Activated CD8-positive, alpha-beta memory T cell treated with anti-CD3 and anti-CD28 coated beads, Interleukin-2, amount 50 U/mL, for 48 hours (primary cell): ENCODE measurements around the gene CD53.
"Not testable (repeated sequence)": the region's sequence is repeated elsewhere in the genome, so short reads cannot be mapped to it uniquely, and the experiment has no call there.

ENCODE experiments used
- DNase-seq: peaks from one replicate; pipeline ENCODE4 v3.0.0-alpha.2; 2020

Gene CD53

GRCh38 chr1:110918016-110918415 is 45.1 kb downstream of the CD53 start:
- DNase-seq, result no peak

DNA sequence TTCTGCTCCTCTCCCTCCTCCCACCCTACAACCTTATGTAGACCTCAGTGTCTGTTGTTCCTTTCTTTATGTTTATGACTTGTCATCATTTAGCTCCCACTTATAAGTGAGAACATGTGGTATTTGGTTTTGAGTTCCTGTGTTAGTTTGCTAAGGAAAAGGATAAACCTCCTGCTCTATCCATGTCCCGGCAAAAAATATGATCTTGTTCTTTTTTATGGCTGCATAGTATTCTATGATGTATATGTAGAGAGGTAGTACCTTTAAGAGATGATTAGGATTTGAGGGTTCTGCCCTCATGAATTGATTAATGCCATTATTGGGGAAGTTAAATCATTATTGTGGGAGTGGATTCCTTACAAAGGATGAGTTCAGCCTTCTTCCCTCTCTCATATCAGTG is 49.0 kb downstream of the CD53 start:
- DNase-seq, result no peak

DNA sequence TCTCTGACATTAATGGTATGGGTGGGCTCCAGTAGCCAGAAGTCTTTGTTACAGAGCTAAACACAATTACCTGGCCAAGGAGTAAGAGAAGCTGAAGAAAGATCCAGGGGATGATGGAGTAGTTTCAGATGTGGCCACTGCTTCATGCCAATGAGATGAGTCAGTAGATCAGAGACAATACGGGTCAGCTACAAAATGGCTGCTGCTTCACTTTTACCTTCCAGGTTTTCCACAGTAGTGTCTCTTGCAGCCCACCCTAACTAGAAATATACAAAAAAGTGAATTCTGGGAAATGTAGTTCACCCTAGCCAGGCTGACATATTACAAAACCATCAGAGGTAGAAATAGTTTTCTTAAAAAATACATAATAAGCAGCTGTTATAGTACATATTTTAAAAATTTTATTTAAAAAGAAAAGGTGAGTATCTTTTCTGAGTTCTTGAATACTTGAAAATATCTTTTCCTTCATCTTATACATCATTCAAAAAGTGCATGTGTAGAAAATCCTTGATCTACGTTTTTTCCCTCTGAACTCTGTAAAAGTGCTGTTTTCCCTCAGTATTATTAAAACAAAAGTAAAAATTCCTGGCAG is 54.6 kb downstream of the CD53 start:
- no peak for DNase-seq

DNA sequence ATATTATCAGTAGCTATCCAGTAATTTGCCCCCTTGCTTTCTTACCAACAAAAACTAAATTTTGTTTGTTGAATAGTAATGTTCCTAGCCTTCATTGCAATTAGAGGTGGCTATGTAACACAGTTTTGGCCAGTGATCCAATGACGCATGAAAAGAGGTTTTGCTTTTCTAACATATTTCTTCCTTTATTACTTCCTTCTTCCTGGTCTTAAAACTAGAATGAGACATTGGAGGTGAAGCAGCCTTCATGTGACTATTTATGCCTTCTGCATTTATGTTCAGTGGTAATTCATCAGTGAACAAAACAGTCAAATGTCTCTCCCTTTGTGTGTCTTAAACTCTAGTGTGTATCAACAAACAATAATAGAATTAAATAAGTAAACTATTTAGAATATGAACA is 55.2 kb downstream of the CD53 start:
- DNase-seq, result no peak

- no peak for DNase-seq
These were observed 56.0 kb downstream of the CD53 start for GRCh38 chr1:110928904-110929303.

GRCh38 chr1:110931097-110931496 is 58.1 kb downstream of the CD53 start:
- DNase-seq, result not testable (repeated sequence)

DNA sequence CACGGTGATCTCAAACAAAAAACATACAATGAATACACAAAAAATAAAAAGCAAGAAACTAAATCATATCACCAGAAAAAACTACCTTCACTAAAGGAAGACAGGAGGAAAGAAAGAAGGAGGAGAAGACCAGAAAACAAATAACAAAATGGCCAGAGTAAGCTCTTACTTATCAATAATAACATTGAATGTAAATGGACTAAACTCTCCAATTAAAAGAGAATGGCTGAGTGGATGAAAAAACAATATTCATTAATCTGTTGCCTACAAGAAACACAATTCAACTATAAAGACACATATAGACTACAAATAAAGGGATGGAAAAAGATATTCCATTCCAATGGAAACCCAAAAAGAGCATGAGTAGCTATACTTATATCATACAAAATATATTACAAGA is 63.6 kb downstream of the CD53 start:
- DNase-seq, result no peak

DNA sequence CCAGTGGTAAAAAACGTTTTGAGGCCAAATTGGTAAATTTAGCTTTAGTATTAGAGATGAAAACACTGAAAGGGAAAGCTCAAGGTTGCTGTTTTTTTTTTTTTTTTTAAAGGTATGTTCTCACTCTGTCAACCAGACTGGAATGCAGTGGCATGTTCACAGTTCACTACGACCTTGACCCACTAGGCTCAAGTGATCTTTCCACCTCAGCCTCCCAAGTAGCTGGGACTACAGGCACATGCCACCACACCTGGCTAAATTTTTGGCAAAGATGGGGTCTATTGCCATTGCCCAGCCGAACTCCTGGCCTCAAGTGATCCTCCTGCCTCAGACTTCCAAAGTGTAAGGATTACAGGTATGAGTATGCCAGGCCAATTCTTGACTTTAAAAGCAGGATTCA is 71.9 kb downstream of the CD53 start:
- no peak for DNase-seq

GRCh38 chr1:110945626-110946025 is 72.7 kb downstream of the CD53 start:
- DNase-seq, result no peak

DNA sequence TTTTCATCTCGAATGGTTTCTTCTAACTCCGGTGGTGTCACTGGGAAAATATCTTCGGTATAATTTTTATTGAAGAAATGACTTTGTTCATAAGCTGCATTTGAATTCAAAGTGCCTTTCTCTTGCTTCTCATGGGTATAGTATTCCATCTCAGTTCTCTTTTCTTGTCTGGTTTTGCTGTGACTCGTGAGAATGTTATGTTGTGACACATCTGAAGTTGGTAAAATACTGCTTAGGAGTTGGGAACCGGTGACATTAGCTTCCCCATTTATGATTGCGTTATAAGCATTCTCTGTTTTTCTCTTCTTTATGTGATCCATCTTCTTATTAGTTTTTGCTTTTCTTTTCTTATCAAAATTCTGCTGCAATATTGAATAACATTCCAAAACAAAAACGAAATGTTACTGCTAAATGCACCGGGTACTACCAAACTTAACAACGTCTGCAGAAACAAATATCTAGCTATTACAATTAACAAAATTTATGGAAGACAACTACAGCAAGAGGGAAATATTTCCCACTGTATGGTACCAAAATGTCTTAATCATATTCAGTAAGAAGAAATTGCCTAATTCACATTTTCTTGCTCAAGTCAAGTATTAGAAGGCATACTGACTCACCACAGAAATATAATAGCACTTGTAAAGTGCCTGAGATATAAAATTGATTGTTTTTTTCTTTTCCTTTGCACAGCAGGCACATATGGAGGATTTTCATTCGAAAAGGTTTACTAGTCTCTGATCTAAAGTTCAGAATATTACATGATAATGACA is 75.3 kb downstream of the CD53 start:
- no peak for DNase-seq
